ENCODE measurements around the gene MAPKAP1. TPM values are rescaled to one million over a fixed set of nuclear protein-coding genes. Genes with fewer than 3 reads are reported as not detected.

The MAPKAP1 gene
- polyA plus RNA-seq, 1 donor from 2014 or later = 57.5 TPM

DNA sequence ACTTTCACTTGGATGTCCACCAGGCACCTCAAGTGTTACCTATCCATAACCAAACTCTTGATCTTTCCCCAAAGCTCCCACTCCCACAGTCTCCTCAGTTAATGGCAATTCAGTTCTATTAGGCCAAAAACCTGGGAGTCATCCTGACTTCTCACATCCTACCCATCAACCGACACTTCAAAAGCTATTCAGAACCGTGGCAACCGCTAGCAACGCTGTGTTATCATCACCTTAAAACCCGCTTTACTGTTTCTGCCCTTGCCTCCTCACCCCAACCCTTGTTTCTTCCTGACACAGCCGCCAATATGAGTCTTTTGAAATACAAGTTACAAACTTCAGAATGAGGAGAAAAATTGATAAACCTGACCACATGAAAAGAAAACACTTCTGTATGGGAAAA is 46.5 kb downstream of the MAPKAP1 start:
- Histone ChIP-seq H3K4me2 (ENCODE audit: low read length) (no peak overlapping the region), H3K27me3 (ENCODE audit: insufficient read depth, low read depth, low read length) (no peaks in the 10 kb centered on the region), H3F3A (ENCODE audit: insufficient read depth, low read length, poor library complexity, severe bottlenecking) (no peaks in the 10 kb centered on the region), H2AFZ (ENCODE audit: low read depth, low read length) (no peak overlapping the region), H4K20me1 (ENCODE audit: insufficient read depth) (no peaks in the 10 kb centered on the region), H3K9me2 (ENCODE audit: insufficient read depth, low read length) (no peaks in the 10 kb centered on the region), H3K36me3 (ENCODE audit: insufficient read depth, low read length) (no peaks in the 10 kb centered on the region), H3K9me3 (ENCODE audit: low read length) (no peaks in the 10 kb centered on the region), H3K27ac (ENCODE audit: low read length) (no peak overlapping the region), H3K4me3 (ENCODE audit: low read length) (no peak overlapping the region), H3K79me2 (replicated peaks; ENCODE audit: insufficient read depth, low read length) (no peaks in the 10 kb centered on the region), H3K9ac (ENCODE audit: low read length) (no peak overlapping the region)
- TF ChIP-seq EP300 (conservative IDR thresholded peaks at IDR 0.05; ENCODE audit: poor library complexity, severe bottlenecking) = no peak
- TF ChIP-seq MXI1 (conservative IDR thresholded peaks at IDR 0.05; ENCODE audit: poor library complexity, severe bottlenecking) = no peak
- TF ChIP-seq RAD21 (conservative IDR thresholded peaks at IDR 0.05) = no peak
- TF ChIP-seq REST (IDR thresholded peaks at IDR 0.05; ENCODE audit: borderline replicate concordance) = no peak
- TF ChIP-seq SMC3 (conservative IDR thresholded peaks at IDR 0.05; ENCODE audit: poor library complexity) = no peak
- TF ChIP-seq CTCF (IDR thresholded peaks at IDR 0.05; ENCODE audit: poor library complexity, severe bottlenecking) = no peak
- no peak for TF ChIP-seq EZH2 (IDR thresholded peaks at IDR 0.05; ENCODE audit: borderline replicate concordance, insufficient read depth, low read length, poor library complexity, severe bottlenecking)
- TF ChIP-seq TAF1 (IDR thresholded peaks at IDR 0.05; ENCODE audit: low read depth) = no peak
- no peak for TF ChIP-seq POLR2AphosphoS5 (IDR thresholded peaks at IDR 0.05)

- TF ChIP-seq EZH2 (IDR thresholded peaks at IDR 0.05; ENCODE audit: borderline replicate concordance, insufficient read depth, low read length, poor library complexity, severe bottlenecking) (no peak), MXI1 (conservative IDR thresholded peaks at IDR 0.05; ENCODE audit: poor library complexity, severe bottlenecking) (no peak), RAD21 (conservative IDR thresholded peaks at IDR 0.05) (no peak), POLR2AphosphoS5 (IDR thresholded peaks at IDR 0.05) (no peak), SMC3 (conservative IDR thresholded peaks at IDR 0.05; ENCODE audit: poor library complexity) (no peak), EP300 (conservative IDR thresholded peaks at IDR 0.05; ENCODE audit: poor library complexity, severe bottlenecking) (no peak), REST (IDR thresholded peaks at IDR 0.05; ENCODE audit: borderline replicate concordance) (no peak), TAF1 (IDR thresholded peaks at IDR 0.05; ENCODE audit: low read depth) (no peak), CTCF (IDR thresholded peaks at IDR 0.05; ENCODE audit: poor library complexity, severe bottlenecking) (no peak)
- H3K9me2 ChIP-seq (ENCODE audit: insufficient read depth, low read length) = no peaks in the 10 kb centered on the region
- no peak overlapping the region for H3K9ac ChIP-seq (ENCODE audit: low read length)
- H2AFZ ChIP-seq (ENCODE audit: low read depth, low read length) = no peak overlapping the region
- no peaks in the 10 kb centered on the region for H3F3A ChIP-seq (ENCODE audit: insufficient read depth, low read length, poor library complexity, severe bottlenecking)
- H3K9me3 ChIP-seq (ENCODE audit: low read length) = no peaks in the 10 kb centered on the region
- H3K27me3 ChIP-seq (ENCODE audit: insufficient read depth, low read depth, low read length) = no peaks in the 10 kb centered on the region
- H3K4me2 ChIP-seq (ENCODE audit: low read length) = no peak overlapping the region
- no peaks in the 10 kb centered on the region for H3K79me2 ChIP-seq (replicated peaks; ENCODE audit: insufficient read depth, low read length)
- no peak overlapping the region for H3K4me3 ChIP-seq (ENCODE audit: low read length)
- H3K27ac ChIP-seq (ENCODE audit: low read length) = no peak overlapping the region
- no peaks in the 10 kb centered on the region for H4K20me1 ChIP-seq (ENCODE audit: insufficient read depth)
- no peaks in the 10 kb centered on the region for H3K36me3 ChIP-seq (ENCODE audit: insufficient read depth, low read length)
Observed at GRCh38 chr9:125659954-125660353, 47.1 kb downstream of the MAPKAP1 start.
